Fibroblast of skin of right biceps (primary cell): ENCODE measurements around the gene OBSCN.

Source experiments
- DNase-seq: peaks from one replicate; pipeline ENCODE4 v3.0.0-alpha.2; 2013

The OBSCN gene

GRCh38 chr1:228311091-228311490 is 103.2 kb downstream of the OBSCN start:
- no peak for DNase-seq

GRCh38 chr1:228312136-228312764 is 104.4 kb downstream of the OBSCN start:
- no peak for DNase-seq

GRCh38 chr1:228313536-228314277 is 105.9 kb downstream of the OBSCN start:
- no peak for DNase-seq

GRCh38 chr1:228314315-228314657 is 106.4 kb downstream of the OBSCN start:
- no peak for DNase-seq

- DNase-seq: no peak
Measured at GRCh38 chr1:228314658-228315483, 107.0 kb downstream of the OBSCN start.

GRCh38 chr1:228315484-228315944 is 107.7 kb downstream of the OBSCN start:
- DNase-seq: no peak

- DNase-seq: no peak
Measured at GRCh38 chr1:228315945-228316588, 108.2 kb downstream of the OBSCN start.

- DNase-seq: no peak
Measured at GRCh38 chr1:228316589-228317387, 108.9 kb downstream of the OBSCN start.

- DNase-seq: no peak
Measured at GRCh38 chr1:228317411-228317828, 109.6 kb downstream of the OBSCN start.

GRCh38 chr1:228317891-228318810 is 110.3 kb downstream of the OBSCN start:
- DNase-seq: no peak

GRCh38 chr1:228318823-228319241 is 111.0 kb downstream of the OBSCN start:
- DNase-seq: no peak

- DNase-seq: no peak
Measured at GRCh38 chr1:228319352-228320088, 111.7 kb downstream of the OBSCN start.

GRCh38 chr1:228320394-228320793 is 112.5 kb downstream of the OBSCN start:
- no peak for DNase-seq

- no peak for DNase-seq
Measured at GRCh38 chr1:228321435-228321834, 113.6 kb downstream of the OBSCN start.

- DNase-seq: no peak
Measured at GRCh38 chr1:228321895-228322294, 114.1 kb downstream of the OBSCN start.

- no peak for DNase-seq
Measured at GRCh38 chr1:228323401-228323800, 115.6 kb downstream of the OBSCN start.

GRCh38 chr1:228325267-228325666 is 117.4 kb downstream of the OBSCN start:
- no peak for DNase-seq

GRCh38 chr1:228329887-228330286 is 122.0 kb downstream of the OBSCN start:
- DNase-seq: no peak

GRCh38 chr1:228332797-228333738 is 125.2 kb downstream of the OBSCN start:
- DNase-seq: no peak
